GM20431 (cell line): ENCODE results near the gene BCAP31.
"Not testable (repeated sequence)": the region's sequence is repeated elsewhere in the genome, so short reads cannot be mapped to it uniquely, and the experiment has no call there.

ENCODE experiments used
- in situ Hi-C: fragments of 300-500 bp; cut with MseI, MboI; formaldehyde crosslinking; loops from one replicate; pipeline ENCODE4 v1.15.0; 2020; ENCODE audit warnings: low sequenced_read_pairs; ENCODE audit not compliant: unreplicated experiment

BCAP31 gene

GRCh38 chrX:153696986-153697722 is 27.0 kb downstream of the BCAP31 start:
- in situ Hi-C loops: not testable (repeated sequence)

DNA sequence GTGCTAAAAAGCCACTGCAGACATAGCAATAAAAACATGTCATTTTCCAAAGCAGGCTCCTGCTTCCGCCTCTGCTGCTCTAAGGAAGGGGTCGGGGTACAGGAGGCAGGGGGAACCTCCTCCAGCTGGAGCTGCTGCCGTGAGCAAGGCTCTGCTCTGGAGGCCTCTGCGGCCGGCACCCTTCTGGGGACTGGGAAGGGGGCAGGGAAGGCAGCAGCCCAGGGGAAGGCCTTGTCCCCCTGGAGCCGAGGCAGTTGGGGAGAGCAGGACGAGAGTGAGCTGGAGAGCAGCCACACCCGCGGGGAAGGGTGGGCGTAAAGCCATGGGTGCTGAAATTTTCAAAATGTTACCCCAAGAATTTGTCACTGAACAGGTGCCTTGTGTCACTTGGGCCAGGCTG is 27.6 kb downstream of the BCAP31 start:
- in situ Hi-C loops: not testable (repeated sequence)

DNA sequence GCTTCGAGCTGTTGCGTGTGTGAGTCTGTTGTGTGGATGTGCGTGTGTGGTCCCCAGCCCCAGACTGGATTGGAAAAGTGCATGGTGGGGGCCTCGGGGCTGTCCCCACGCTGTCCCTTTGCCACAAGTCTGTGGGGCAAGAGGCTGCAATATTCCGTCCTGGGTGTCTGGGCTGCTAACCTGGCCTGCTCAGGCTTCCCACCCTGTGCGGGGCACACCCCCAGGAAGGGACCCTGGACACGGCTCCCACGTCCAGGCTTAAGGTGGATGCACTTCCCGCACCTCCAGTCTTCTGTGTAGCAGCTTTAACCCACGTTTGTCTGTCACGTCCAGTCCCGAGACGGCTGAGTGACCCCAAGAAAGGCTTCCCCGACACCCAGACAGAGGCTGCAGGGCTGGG is 28.1 kb downstream of the BCAP31 start:
- in situ Hi-C loops: no loop called here

- in situ Hi-C loops: no loop called here
Observed at GRCh38 chrX:153694687-153695270, 29.4 kb downstream of the BCAP31 start.

- in situ Hi-C loops: not testable (repeated sequence)
Observed at GRCh38 chrX:153694256-153694655, 29.9 kb downstream of the BCAP31 start.

DNA sequence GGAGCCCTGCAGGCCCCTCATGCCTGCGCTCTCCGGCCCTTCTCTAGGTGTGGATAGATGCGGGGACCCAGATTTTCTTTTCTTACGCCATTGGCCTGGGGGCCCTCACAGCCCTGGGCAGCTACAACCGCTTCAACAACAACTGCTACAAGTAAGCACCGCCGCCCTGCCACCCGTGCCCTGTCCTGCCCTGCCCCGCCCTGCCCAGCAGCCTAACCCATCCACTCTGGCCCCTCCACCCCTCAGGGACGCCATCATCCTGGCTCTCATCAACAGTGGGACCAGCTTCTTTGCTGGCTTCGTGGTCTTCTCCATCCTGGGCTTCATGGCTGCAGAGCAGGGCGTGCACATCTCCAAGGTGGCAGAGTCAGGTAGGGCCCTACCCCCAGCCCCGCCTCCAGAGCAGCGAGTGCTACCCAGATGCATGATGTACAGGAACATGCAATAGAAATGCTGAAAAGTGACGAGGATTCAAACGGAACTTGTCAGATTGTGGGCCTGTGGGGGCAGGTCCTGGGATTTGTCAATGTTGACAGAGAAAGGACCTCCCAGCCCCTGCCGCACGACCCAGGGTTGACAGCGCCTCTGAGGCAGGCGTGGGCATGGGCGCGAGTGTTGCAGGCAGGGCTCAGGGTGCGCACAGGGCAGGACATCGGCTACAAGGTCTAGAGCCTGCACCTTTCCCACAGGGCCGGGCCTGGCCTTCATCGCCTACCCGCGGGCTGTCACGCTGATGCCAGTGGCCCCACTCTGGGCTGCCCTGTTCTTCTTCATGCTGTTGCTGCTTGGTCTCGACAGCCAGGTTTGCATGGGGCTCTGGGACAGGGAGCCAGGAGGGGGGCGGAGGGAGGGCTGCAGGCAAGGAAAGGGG is 30.7 kb downstream of the BCAP31 start:
- in situ Hi-C loops: no loop called here

DNA sequence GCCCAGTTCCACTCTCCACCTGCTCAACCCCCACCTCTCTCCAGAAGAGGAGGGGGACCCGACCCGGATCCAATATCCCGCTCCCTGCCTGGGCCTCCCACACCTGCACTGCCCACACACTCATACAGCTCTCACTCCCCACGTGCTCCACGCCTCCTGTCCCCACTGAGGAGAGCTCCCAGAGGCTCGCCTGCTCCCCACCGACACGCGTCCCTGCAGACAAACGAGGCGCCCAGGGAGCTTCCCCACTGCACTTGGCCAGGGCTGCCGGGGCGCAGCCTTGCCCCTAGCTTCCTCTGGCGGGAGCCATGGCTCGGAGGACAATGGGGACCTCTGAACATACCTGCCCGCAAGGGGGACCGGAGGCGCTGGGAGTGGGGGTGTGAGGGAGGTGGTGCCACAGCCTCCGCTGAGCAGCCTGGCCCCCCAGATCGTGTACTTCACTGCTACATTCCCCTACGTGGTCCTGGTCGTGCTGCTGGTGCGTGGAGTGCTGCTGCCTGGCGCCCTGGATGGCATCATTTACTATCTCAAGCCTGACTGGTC is 31.5 kb downstream of the BCAP31 start:
- in situ Hi-C loops: no loop called here

DNA sequence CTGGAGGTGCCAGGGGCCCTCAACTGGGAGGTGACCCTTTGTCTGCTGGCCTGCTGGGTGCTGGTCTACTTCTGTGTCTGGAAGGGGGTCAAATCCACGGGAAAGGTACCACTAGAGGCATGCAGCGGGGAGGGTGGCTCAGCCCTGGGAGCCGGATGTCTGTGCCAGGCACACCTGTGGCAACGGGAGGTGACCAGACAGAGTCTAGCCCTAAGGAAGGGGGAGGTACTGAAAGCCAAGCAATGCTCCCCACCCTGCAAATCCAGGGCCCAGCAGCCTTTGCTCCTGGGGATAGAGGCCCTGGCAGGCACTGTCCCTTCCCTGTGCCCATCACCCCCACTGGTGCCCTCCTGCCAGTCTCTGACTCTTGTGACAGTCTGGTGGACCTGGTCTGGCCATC is 32.2 kb downstream of the BCAP31 start:
- in situ Hi-C loops: no loop called here

GRCh38 chrX:153691032-153691827 is 33.0 kb downstream of the BCAP31 start:
- in situ Hi-C loops: not testable (repeated sequence)

- in situ Hi-C loops: no loop called here
Observed at GRCh38 chrX:153690466-153690865, 33.7 kb downstream of the BCAP31 start.

DNA sequence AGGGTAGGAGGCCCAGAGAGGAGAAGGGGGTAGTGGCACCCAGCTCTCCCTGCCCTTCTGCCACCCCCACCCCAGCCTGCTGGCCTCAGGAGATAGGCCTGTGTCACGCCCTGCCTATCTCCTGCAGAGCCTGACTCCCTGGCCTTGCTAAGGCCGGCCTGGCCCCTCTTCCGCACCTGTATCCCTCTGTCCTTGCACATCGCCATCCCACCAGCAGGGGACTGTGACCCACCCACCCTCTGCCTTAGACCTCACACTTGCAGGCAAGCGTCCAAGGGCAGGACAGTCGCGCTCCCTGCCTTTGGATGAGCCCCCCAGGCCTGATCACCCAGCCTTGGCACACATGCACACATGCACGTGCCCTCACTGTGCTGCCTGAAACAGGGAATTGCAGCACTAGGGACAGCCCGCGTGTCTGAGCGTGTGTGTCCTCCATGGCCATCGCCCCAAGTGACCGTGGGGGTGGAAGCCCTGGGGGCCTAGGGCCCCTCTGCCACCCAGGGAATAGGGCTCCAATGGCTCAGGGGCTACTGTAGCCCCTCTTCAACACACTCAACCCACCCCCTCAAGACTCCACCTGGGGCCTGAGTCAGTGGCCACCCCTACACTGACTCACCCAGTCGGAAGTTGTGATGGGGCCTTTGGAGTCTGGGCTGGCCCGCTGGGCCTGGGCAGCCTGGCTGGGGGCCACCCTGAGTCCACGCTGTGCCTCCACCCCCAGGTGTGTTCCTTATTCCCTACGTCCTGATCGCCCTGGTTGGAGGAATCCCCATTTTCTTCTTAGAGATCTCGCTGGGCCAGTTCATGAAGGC is 34.3 kb downstream of the BCAP31 start:
- in situ Hi-C loops: no loop called here

GRCh38 chrX:153688911-153689590 is 35.1 kb downstream of the BCAP31 start:
- in situ Hi-C loops: no loop called here

- in situ Hi-C loops: no loop called here
Observed at GRCh38 chrX:153688506-153688905, 35.7 kb downstream of the BCAP31 start.

DNA sequence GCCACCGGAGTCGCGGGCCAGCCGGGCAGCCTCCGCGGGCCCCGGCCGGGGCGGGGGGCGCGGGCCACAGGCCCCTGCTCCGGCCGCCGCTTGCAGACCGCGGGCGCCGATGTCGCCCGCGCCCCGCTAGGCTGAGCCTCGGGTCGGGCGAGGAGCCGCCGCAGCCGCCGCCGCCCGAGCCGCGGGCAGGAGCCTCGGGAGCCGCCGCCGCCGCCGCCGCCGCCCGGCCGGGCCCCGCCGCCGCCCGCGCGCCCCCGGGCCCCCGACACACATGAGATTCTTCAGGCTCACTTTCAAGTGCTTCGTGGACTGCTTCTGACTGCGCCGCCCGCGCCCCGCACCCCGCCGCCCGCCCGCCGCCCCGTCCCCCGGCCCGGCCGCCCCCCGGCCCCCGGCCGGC is 36.1 kb downstream of the BCAP31 start:
- in situ Hi-C loops: no loop called here

DNA sequence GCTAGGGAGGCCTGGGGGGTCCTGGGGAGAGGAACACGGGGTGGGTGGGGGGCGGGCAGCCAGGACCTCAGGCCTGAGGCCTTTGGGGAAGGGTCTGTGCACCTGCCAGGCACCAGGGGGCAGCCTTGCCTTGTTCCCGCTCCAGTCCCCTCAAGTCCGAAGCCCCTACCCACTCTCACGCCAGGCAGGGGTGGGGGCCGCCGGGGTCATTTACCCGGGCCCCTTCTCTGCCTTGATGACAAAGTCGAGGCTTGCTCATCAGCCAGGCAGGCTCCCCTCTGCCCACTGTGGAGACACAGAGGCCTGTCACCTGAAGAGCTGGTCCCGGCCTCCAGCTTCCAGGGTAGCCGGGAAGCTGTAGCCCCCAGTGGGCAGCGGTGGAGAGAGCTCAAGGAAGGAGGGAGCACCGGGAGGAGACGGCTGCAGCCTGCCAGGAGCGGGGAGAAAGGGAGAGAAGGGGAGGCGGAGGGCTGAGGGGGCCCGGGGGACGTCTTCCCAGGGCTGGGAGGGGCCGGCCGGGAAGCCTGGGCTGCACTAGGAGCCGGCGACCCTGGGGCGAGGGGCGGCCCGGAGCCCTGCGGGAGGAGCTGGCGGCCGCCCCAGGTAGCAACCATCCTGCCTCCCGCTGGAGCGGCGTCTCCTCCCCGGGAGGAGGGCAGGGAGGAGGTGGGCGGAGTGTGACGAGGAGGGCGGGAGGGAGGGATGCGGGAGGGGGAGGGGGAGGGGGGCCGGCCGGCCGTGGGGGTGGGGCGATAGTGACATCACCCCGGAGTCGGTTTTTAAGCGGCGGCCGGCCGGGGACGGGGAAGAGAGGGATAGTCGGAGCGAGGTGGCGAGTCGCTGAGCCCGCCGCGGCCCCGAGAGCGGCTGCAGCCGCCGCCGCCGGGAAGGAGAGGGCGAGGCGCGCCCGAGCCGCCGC is 36.8 kb downstream of the BCAP31 start, which contains the start of gene SLC6A8:
TSS of gene SLC6A8 (plus strand) at position 806 of the 919 bp plus-strand sequence. CDS start 649 bp downstream, outside the sequence.
- in situ Hi-C loops: no loop called here

DNA sequence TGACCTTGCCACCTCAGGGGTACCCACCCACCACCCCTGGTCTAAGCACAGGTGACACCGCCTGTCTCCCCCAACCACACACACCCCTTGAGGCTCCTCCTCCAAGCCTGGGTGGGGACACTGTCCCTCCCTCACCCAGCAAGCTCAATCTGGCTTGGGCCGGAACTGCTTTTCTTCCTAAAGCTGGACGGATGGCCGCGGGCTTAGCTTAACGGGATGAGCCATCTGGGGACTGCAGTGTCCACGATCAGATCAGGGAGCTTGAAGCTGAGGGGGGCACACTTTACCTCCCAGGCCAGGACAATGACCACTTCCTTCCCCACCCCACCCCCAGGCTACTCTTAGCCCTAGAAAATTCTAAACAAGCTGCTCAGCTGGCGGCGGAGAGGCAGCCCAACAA is 37.5 kb downstream of the BCAP31 start:
- in situ Hi-C loops: no loop called here
